GM03348 (cell line): ENCODE results near the gene FYB1.

Source experiments
- DNase-seq: peaks from one replicate; pipeline ENCODE4 v3.0.0; 2012; ENCODE audit warnings: low spot score

Gene FYB1

GRCh38 chr5:39080168-39080567, 139.2 kb downstream of the FYB1 start:
- DNase-seq: no peak

- no peak for DNase-seq
These were observed 140.2 kb downstream of the FYB1 start for GRCh38 chr5:39079147-39079546.

- DNase-seq: peak; percentile 16
These were observed 142.3 kb downstream of the FYB1 start for GRCh38 chr5:39076757-39077728.

- no peak for DNase-seq
These were observed 143.1 kb downstream of the FYB1 start for GRCh38 chr5:39076101-39076756.

GRCh38 chr5:39074017-39074814, 145.1 kb downstream of the FYB1 start, which contains the start of gene RICTOR:
Gene RICTOR (minus strand): TSS chr5:39074399. CDS start chr5:39074377, 22 bp downstream.
- peak; percentile 97 for DNase-seq

GRCh38 chr5:39073767-39074016, 145.7 kb downstream of the FYB1 start:
- DNase-seq: peak; percentile 84

GRCh38 chr5:39072925-39073766, 146.2 kb downstream of the FYB1 start:
- DNase-seq: no peak

- no peak for DNase-seq
These were observed 151.3 kb downstream of the FYB1 start for GRCh38 chr5:39068099-39068498.

GRCh38 chr5:39064450-39064849, 154.9 kb downstream of the FYB1 start:
- no peak for DNase-seq

GRCh38 chr5:39063037-39063436, 156.3 kb downstream of the FYB1 start:
- DNase-seq: peak; percentile 8

- no peak for DNase-seq
These were observed 156.8 kb downstream of the FYB1 start for GRCh38 chr5:39062530-39062929.

- DNase-seq: no peak
These were observed 157.3 kb downstream of the FYB1 start for GRCh38 chr5:39062104-39062503.

- DNase-seq: no peak
These were observed 160.3 kb downstream of the FYB1 start for GRCh38 chr5:39059064-39059463.

GRCh38 chr5:39058178-39058921, 161.0 kb downstream of the FYB1 start:
- no peak for DNase-seq

- DNase-seq: no peak
These were observed 161.6 kb downstream of the FYB1 start for GRCh38 chr5:39057734-39058133.

GRCh38 chr5:39055768-39056398, 163.5 kb downstream of the FYB1 start:
- no peak for DNase-seq
